Body of pancreas (tissue), 4 donors: ENCODE measurements around the gene CD48. TPM values are rescaled to one million over a fixed set of nuclear protein-coding genes. Genes with fewer than 3 reads are reported as not detected.

ENCODE experiments used
- ATAC-seq: fragments of 150-250 bp; one replicate; pipeline ENCODE4 v1.9.1; 2016
- DNase-seq, 4 donors: peaks; one replicate each; pipeline ENCODE4 v3.0.0-alpha.2; 2019
- H3K27ac ChIP-seq, 4 donors: fragments of 200-600 bp; sonication (generic); 1 replicate in 3 of 4; 2 replicates in 1 of 4; pipeline versions ENCODE4 v1.5.1 to v1.6.1; 2016 to 2019; ENCODE audit warnings: mild to moderate bottlenecking in 1 of 4, mixed read lengths in 1 of 4, moderate library complexity in 1 of 4
- H3K27me3 ChIP-seq, 2 donors: fragments of 200-600 bp; sonication (generic); one replicate each; pipeline ENCODE4 v1.6.0; 2016; ENCODE audit warnings: mild to moderate bottlenecking in 1 of 2
- H3K36me3 ChIP-seq, 2 donors: fragments of 200-600 bp; sonication (generic); replicated peaks in 1 of 2; 2 replicates each; pipeline ENCODE4 v1.5.1; 2016; ENCODE audit warnings: low read depth in 2 of 2; ENCODE audit not compliant: insufficient read depth in 1 of 2
- H3K4me1 ChIP-seq: fragments of 200-600 bp; sonication (generic); one replicate; pipeline ENCODE4 v1.6.0; 2016
- H3K4me3 ChIP-seq, 2 donors: fragments of 200-600 bp; sonication (generic); 1 replicate in 1 of 2; 2 replicates in 1 of 2; pipeline ENCODE4 v1.5.1; 2016 to 2019
- H3K9me3 ChIP-seq, 3 donors: fragments of 200-600 bp; sonication (generic); 1 replicate in 2 of 3; 2 replicates in 1 of 3; pipeline ENCODE4 v1.5.1; 2016
- CTCF ChIP-seq, 7 experiments: fragments of 450-650 bp in 4 of 7; fragments of 200-600 bp in 3 of 7; sonication (generic) in 3 of 7; IDR thresholded peaks; one replicate each; pipeline ENCODE4 v1.5.1; 2016 to 2019; ENCODE audit warnings: antibody characterized with exemption in 7 of 7
- POLR2A ChIP-seq, 3 donors: fragments of 450-650 bp; IDR thresholded peaks; one replicate each; pipeline ENCODE4 v1.6.1; 2016; ENCODE audit warnings: antibody characterized with exemption in 3 of 3, mild to moderate bottlenecking in 2 of 3
- WGBS, 2 donors: methylation state at CpG; one replicate each; pipeline ENCODE4 v1.1.5; 2017; 5-methylcytosine and 5-hydroxymethylcytosine counted together
- intact Hi-C: fragments of 100-400 bp; cut with DNase I; formaldehyde crosslinking; loops from one replicate; pipeline ENCODE4 v1.15.1; 2023
- total RNA-seq, 2 donors: library from RNA; depleted of rRNA; stranded (reverse); fragments of >200 nt; gene quantifications; one replicate each; pipeline ENCODE4 v1.1.0, GENCODE V29; 2016

The CD48 gene
- total RNA-seq, 2 donors from 2014 or later, result 2.3 to 5.7 TPM

GRCh38 chr1:160646180-160646579, 65.4 kb downstream of the CD48 start:
- Histone ChIP-seq H3K4me3 (no peak overlapping the region), H3K9me3 (no peaks in the 10 kb centered on the region), H3K27ac (no peak overlapping the region), H3K27me3 (no peaks in the 10 kb centered on the region), H3K36me3 (no peaks in the 10 kb centered on the region), H3K4me1 (peaks cover 13% of the 10 kb centered on the region)
- intact Hi-C loops, result no loop called here
- ATAC-seq, result no peak
- no peak for DNase-seq
- no peak for TF ChIP-seq POLR2A (IDR thresholded peaks at IDR 0.05)
- TF ChIP-seq CTCF (IDR thresholded peaks at IDR 0.05), result no peak
- WGBS, 2 donors, result 42 to 64% methylated on average over 1 of the region's 1 CpG

GRCh38 chr1:160645386-160646130, 66.1 kb downstream of the CD48 start:
- H3K4me3 ChIP-seq, result no peak overlapping the region
- H3K9me3 ChIP-seq, result no peaks in the 10 kb centered on the region
- 79 to 80% methylated on average over 12 to 13 of the region's 13 CpGs for WGBS, 2 donors
- DNase-seq, result no peak
- no peak for ATAC-seq
- no peaks in the 10 kb centered on the region for H3K36me3 ChIP-seq
- peaks cover 13% of the 10 kb centered on the region for H3K4me1 ChIP-seq
- intact Hi-C loops, result no loop called here
- TF ChIP-seq CTCF (IDR thresholded peaks at IDR 0.05), result no peak
- no peak for TF ChIP-seq POLR2A (IDR thresholded peaks at IDR 0.05)
- no peak overlapping the region for H3K27ac ChIP-seq
- H3K27me3 ChIP-seq, result no peaks in the 10 kb centered on the region

- no peak overlapping the region for H3K27ac ChIP-seq
- ATAC-seq (no peak), DNase-seq (no peak)
- H3K36me3 ChIP-seq, result no peaks in the 10 kb centered on the region
- no peaks in the 10 kb centered on the region for H3K9me3 ChIP-seq
- peaks cover 16% of the 10 kb centered on the region for H3K4me1 ChIP-seq
- H3K4me3 ChIP-seq, result no peak overlapping the region
- intact Hi-C loops, result no loop called here
- no peaks in the 10 kb centered on the region for H3K27me3 ChIP-seq
- TF ChIP-seq POLR2A (IDR thresholded peaks at IDR 0.05), result no peak
- TF ChIP-seq CTCF (IDR thresholded peaks at IDR 0.05), result no peak
These were observed 67.2 kb downstream of the CD48 start for GRCh38 chr1:160644399-160644798.

- DNase-seq (no peak), ATAC-seq (no peak)
- Histone ChIP-seq H3K27me3 (no peaks in the 10 kb centered on the region), H3K36me3 (no peaks in the 10 kb centered on the region), H3K4me1 (peaks cover 29% of the 10 kb centered on the region), H3K27ac (no peak overlapping the region), H3K4me3 (no peak overlapping the region), H3K9me3 (no peaks in the 10 kb centered on the region)
- intact Hi-C loops, result no loop called here
- TF ChIP-seq CTCF (IDR thresholded peaks at IDR 0.05) (no peak), POLR2A (IDR thresholded peaks at IDR 0.05) (no peak)
- WGBS, 2 donors, result 81 to 83% methylated on average over 5 of the region's 5 CpGs
These were observed 68.5 kb downstream of the CD48 start for GRCh38 chr1:160643138-160643537.

- H3K27me3 ChIP-seq, result no peaks in the 10 kb centered on the region
- DNase-seq, result no peak
- no peak for ATAC-seq
- H3K36me3 ChIP-seq, result no peaks in the 10 kb centered on the region
- TF ChIP-seq POLR2A (IDR thresholded peaks at IDR 0.05) (no peak), CTCF (IDR thresholded peaks at IDR 0.05) (no peak)
- H3K4me1 ChIP-seq, result peaks cover 29% of the 10 kb centered on the region
- H3K9me3 ChIP-seq, result no peaks in the 10 kb centered on the region
- WGBS, 2 donors, result 95 to 96% methylated on average over 2 of the region's 2 CpGs
- no peak overlapping the region for H3K27ac ChIP-seq
- no peak overlapping the region for H3K4me3 ChIP-seq
- intact Hi-C loops, result no loop called here
These were observed 69.4 kb downstream of the CD48 start for GRCh38 chr1:160642281-160642644.
